ENCODE data around the gene ARL10.

The ARL10 gene

DNA sequence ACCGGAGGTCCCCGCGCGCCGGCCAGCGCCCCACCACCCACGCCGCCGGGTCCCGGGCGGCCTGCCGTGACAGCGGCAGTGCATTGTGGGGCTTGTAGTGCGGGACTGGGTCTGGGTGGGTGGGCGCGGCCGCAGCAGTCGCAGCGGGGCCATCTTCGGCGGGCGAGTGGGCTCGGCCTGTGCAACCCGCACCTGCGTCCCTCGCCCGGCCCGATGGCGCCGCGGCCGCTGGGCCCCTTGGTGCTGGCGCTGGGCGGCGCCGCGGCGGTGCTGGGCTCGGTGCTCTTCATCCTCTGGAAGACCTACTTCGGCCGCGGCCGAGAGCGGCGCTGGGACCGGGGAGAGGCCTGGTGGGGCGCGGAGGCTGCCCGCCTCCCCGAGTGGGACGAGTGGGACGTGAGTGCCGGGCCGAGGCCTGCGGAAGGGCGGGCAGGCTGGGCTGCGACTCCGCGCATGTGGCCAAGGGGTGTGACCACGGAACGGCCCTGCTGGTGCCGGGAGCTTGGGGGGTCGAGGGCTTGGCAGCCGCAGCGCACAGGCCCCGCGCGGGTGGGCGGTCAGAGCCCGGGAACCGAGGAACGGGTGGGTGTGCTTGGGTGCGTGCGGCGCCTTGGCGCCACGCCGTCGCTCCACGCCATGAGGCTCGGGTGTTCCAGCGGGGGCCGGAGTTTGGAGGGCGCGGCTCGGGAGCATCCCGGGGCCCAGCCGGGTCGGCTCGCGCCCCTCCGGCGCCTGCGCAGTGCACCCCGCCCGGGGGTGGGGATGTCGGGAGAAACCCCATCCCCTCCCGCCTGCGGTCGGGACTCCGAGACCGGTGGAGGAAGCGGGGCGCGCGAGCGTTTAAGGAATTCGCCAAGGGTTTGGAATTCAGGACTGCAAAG lies at the start of gene ARL10:
TSS of gene ARL10 (plus strand) at position 137 of the 881 bp plus-strand sequence. CDS start at position 214, 77 bp downstream.
- DNase-seq, result no peak

DNA sequence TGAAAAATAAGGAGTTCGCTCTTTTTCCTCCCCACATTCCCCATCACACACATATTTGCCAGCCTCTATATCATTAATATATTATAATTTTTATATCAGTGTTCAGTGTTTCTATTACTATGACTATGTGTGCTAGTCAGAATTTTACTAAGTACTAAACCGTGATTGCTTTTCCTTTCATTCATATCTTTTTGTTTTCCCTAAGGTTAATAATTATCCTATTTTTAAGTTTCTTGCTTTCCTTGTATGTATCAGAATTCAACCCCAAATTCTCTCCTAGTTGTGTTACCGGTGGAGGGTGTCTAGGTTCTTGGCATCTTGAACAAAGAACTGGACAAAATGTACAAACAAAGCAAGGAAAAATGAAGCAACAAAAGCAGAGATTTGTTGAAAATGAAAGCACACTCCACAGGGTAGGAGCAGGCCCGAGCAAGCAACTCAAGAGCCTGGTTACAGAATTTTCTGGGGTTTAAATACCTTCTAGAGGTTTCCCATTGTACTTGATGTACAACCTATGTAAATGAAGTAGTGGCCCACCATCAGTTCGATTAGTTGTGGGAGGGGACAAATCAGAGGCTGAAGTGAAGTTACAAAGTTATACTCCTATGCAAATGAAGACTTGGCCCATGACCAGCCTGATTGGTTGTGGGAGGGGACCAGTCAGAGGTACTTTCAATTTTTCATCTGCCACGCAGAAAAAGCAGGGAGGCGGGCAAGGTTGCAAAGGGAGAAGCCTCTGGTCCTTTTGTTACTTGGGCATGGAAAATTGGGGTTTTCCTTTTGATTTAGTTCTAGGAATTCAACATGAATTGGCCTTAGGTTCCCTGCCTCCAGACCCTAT lies 47.5 kb upstream of the ARL10 start:
- no peak for DNase-seq

GRCh38 chr5:176319827-176320554 lies 45.3 kb upstream of the ARL10 start:
- no peak for DNase-seq

- no peak for DNase-seq
Measured at GRCh38 chr5:176320577-176320976, 44.7 kb upstream of the ARL10 start.

GRCh38 chr5:176334031-176334770 lies 31.1 kb upstream of the ARL10 start:
- DNase-seq, result no peak

GRCh38 chr5:176337913-176338312 lies 27.4 kb upstream of the ARL10 start:
- no peak for DNase-seq

GRCh38 chr5:176339304-176339703 lies 26.0 kb upstream of the ARL10 start:
- no peak for DNase-seq

DNA sequence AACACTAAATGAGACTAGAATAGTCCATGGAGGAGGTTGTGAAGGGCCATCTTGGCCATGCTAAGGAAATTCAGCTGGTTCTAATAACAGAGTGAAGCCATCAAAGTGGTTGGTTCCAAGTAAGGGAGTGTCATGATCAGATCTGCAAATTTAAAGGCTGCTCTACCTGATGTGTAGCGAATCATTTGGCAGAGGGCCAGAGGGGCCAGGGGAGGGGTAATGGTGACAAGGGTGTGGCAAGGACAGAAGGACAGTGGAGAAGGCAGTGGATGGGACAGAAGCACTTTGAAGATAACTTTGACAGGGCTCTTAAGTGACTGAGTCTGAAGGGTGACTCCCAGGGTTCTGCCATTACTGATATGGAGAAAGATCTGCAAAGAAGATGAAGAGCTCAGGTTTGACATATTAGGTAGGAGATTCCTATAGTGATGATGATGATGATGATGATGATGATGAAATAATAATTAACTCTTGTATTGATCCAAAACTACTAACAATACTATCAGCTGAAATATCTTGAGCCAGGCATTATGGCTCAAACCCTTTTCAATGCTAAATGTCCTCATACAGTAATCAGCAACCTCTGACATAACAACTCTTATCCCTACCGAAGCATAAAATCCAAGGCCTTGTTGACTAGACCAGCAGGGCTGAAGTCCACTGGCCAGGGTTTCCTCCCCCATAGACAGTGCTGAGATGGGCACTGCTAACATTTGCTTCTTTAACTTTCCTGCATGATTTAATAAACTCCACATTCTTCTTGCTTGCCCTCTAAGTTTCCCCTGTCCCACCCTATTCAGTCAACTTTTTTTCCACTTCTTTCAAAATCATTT lies 23.7 kb upstream of the ARL10 start:
- no peak for DNase-seq

DNA sequence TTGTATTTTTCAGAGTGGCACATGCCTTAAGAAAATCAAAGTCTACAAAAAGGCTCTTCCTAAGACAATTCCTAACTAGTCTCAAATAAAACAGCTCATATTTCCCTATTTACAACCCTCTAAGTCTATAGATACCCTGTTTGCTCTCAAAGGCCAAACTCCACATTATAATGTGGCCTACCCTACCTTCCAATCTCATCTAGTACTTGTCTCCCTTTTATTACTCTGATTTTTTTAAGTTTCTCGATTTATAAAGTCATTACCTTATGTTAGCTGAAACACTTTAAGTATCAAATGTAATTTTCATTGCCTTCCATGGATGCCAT lies 23.2 kb upstream of the ARL10 start:
- no peak for DNase-seq

GRCh38 chr5:176342766-176343458 lies 22.4 kb upstream of the ARL10 start:
- no peak for DNase-seq

DNA sequence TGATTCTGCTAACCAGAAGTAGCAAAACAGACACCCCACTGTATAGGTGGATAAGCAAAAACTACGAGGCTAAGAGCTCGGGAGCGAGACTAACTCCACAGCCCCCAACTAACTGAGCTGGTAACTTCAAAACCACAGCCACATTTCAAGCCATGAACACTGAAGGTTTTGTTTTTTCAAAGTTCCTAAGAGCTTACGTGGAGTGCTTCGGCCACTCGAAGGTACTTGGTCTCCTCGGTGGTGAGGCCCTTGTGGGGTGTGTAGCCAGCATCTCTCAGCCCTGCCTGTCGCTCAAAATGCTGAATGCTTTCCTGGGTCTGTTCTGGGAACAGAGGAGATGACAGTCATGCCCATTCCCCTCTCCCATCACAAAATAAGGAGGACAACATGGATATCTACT lies 14.9 kb upstream of the ARL10 start:
- peak; percentile 17 for DNase-seq

GRCh38 chr5:176352116-176352878 lies 13.0 kb upstream of the ARL10 start:
- no peak for DNase-seq

GRCh38 chr5:176353533-176353932 lies 11.8 kb upstream of the ARL10 start:
- no peak for DNase-seq

- peak; percentile 45 for DNase-seq
Measured at GRCh38 chr5:176355400-176356178, 9.7 kb upstream of the ARL10 start.

- DNase-seq, result no peak
Measured at GRCh38 chr5:176356179-176356566, 9.1 kb upstream of the ARL10 start.

GRCh38 chr5:176359658-176360057 lies 5.6 kb upstream of the ARL10 start:
- no peak for DNase-seq

DNA sequence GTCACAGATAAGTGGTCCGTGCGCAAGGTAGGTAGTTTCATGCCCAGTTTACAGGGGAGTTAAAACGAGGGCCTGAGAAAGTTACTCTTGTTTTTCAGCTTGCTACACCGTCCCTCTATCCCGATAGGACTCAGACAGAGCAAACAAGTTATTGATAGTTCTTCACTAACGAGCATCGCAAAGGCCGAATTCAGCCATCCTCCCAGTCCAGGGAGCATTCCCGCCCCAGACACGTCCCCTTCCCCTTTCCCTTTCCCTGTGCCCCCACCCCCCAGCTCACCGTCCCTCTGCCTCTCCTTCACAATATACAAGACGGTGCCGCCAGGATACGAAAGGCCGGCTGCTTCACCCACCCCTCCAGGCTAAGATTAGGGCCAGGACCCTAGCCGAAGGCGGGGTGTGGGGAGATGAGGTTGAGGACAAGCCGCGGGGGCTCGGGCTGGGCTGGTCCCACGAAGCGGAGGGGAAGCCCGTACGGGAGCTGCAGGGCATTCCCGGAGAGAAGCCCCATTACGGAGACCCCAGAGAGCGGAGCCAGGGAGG lies 4.3 kb upstream of the ARL10 start:
- DNase-seq, result no peak

- peak; percentile 55 for DNase-seq
Measured at GRCh38 chr5:176361437-176362232, 3.7 kb upstream of the ARL10 start, which contains the start of gene KIAA1191. TSS of gene KIAA1191 (minus strand) at chr5:176361764. CDS start at chr5:176359508, 2,256 bp downstream.

Measured in DMS79 treated with DMSO at 0.1 percent for 48 hours (cell line).